Ascending aorta (tissue), 2 donors: ENCODE data around the gene APOBEC3A. TPM values are rescaled to one million over a fixed set of nuclear protein-coding genes. Genes with fewer than 3 reads are reported as not detected.
"Not testable (repeated sequence)": the region's sequence is repeated elsewhere in the genome, so short reads cannot be mapped to it uniquely, and the experiment has no call there.

Experiments
- DNase-seq, 2 donors: peaks; one replicate each; pipeline ENCODE4 v3.0.0-alpha.2; 2019; ENCODE audit warnings: low spot score in 2 of 2
- H3K27ac ChIP-seq, 2 donors: fragments of 200-600 bp; sonication (generic); one replicate each; pipeline ENCODE4 v1.5.1; 2016 to 2017; ENCODE audit warnings: mild to moderate bottlenecking in 1 of 2
- H3K27me3 ChIP-seq: fragments of 200-600 bp; sonication (generic); one replicate; pipeline ENCODE4 v1.5.1; 2017
- H3K36me3 ChIP-seq, 2 donors: fragments of 200-600 bp; sonication (generic); one replicate each; pipeline ENCODE4 v1.5.1; 2016
- H3K4me1 ChIP-seq, 2 donors: fragments of 200-600 bp; sonication (generic); one replicate each; pipeline ENCODE4 v1.5.1; 2016 to 2017; ENCODE audit warnings: mild to moderate bottlenecking in 1 of 2
- H3K4me3 ChIP-seq, 2 donors: fragments of 200-600 bp; sonication (generic); one replicate each; pipeline ENCODE4 v1.5.1; 2016 to 2017; ENCODE audit warnings: mild to moderate bottlenecking in 1 of 2
- H3K9me3 ChIP-seq, 2 donors: fragments of 200-600 bp; sonication (generic); one replicate each; pipeline ENCODE4 v1.5.1; 2016
- CTCF ChIP-seq, 3 experiments: fragments of 200-600 bp in 2 of 3; fragments of 450-650 bp in 1 of 3; sonication (generic) in 2 of 3; IDR thresholded peaks; one replicate each; pipeline ENCODE4 v1.5.1; 2016 to 2019; ENCODE audit warnings: antibody characterized with exemption in 3 of 3, mild to moderate bottlenecking in 1 of 3, moderate library complexity in 1 of 3
- intact Hi-C: fragments of 100-400 bp; cut with DNase I; formaldehyde crosslinking; loops from one replicate; pipeline ENCODE4 v1.15.1; 2023
- total RNA-seq: library from RNA; depleted of rRNA; stranded (reverse); fragments of >200 nt; gene quantifications from one replicate; pipeline ENCODE4 v1.1.0, GENCODE V29; 2016

The APOBEC3A gene
- total RNA-seq, 1 donor from 2014 or later = not detected

- no peak for TF ChIP-seq CTCF (IDR thresholded peaks at IDR 0.05)
- Histone ChIP-seq H3K27me3 (no peaks in the 10 kb centered on the region), H3K27ac (no peak within 1 kb of the TSS), H3K9me3 (no peaks in the 10 kb centered on the region), H3K4me3 (peak within 1 kb of the TSS in 1 of 2 donors; percentile 52), H3K36me3 (no peaks in the 10 kb centered on the region), H3K4me1 (peaks cover 0 to 10% of the 10 kb centered on the region in 2 donors)
- peak in 1 of 2 donors; percentile 95 for DNase-seq
- intact Hi-C loops = loop anchor here (5.0 kb wide), 1 partner anchor 110 kb away; the partner anchor contains the start of gene CBX6
Observed at GRCh38 chr22:38981992-38982927, 24.9 kb downstream of the APOBEC3A start, which contains the start of gene APOBEC3B. Gene APOBEC3B (plus strand): TSS chr22:38982347. CDS start chr22:38982454, 107 bp downstream.

DNA sequence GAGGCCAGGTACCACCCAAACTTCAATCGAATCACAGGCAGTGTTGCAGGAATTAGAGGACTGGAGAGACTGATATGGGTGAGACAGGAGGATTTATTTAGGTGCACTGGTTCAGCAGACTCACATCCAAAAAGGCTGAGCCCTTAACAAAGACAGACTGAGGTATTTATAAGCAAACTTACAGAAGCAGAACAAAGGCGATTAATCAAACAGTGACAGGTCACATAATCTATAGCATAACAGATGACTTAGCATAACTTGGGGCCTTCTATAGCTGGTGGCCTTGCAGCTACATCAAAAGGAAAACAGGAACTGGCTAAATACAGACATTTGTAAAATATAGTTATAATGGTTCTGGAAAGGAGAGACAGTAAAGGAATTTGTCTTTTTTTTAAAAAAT is 26.8 kb downstream of the APOBEC3A start:
- Histone ChIP-seq H3K4me1 (peaks cover 0 to 10% of the 10 kb centered on the region in 2 donors), H3K27me3 (no peaks in the 10 kb centered on the region), H3K9me3 (no peaks in the 10 kb centered on the region), H3K36me3 (no peaks in the 10 kb centered on the region), H3K4me3 (no peak overlapping the region), H3K27ac (no peak overlapping the region)
- intact Hi-C loops = loop anchor here (5.0 kb wide), 1 partner anchor 112 kb away; the partner anchor contains the start of gene CBX6
- no peak for DNase-seq
- no peak for TF ChIP-seq CTCF (IDR thresholded peaks at IDR 0.05)

GRCh38 chr22:38984784-38985757 is 27.7 kb downstream of the APOBEC3A start:
- not testable (repeated sequence) for H3K27ac ChIP-seq, H3K36me3 ChIP-seq, DNase-seq, H3K9me3 ChIP-seq, H3K4me3 ChIP-seq, H3K27me3 ChIP-seq
- intact Hi-C loops = loop anchor here (5.0 kb wide), 1 partner anchor 113 kb away; the partner anchor contains the start of gene CBX6
- peaks cover 0 to 10% of the 10 kb centered on the region in 2 donors for H3K4me1 ChIP-seq

DNA sequence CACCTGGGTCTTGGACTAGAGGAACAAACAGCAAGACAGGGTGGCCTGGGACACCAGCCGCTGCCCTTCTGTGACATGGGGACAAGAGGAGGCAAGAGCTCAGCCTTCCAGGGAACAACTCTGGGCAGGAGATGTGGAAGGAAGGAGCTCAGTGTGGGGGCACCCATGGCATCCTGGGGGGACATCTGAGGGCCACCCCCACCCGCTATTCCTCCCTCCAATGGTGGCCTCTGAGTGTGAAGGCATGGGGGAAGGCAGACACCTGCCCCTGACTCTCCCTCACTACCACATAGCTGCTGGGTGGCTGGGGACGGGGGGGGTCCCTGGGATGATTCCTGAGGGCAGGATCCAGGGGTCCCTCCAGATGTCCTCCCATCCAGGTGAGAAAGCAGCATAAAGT is 29.2 kb downstream of the APOBEC3A start:
- H3K27me3 ChIP-seq = no peaks in the 10 kb centered on the region
- TF ChIP-seq CTCF (IDR thresholded peaks at IDR 0.05) = no peak
- DNase-seq = no peak
- H3K4me3 ChIP-seq = no peak overlapping the region
- peaks cover 0 to 6% of the 10 kb centered on the region in 2 donors for H3K4me1 ChIP-seq
- intact Hi-C loops = no loop called here
- H3K36me3 ChIP-seq = no peaks in the 10 kb centered on the region
- no peaks in the 10 kb centered on the region for H3K9me3 ChIP-seq
- H3K27ac ChIP-seq = no peak overlapping the region

- Histone ChIP-seq H3K27me3 (no peaks in the 10 kb centered on the region), H3K36me3 (no peaks in the 10 kb centered on the region), H3K27ac (no peak overlapping the region), H3K4me1 (peaks cover 0 to 4% of the 10 kb centered on the region in 2 donors), H3K9me3 (no peaks in the 10 kb centered on the region), H3K4me3 (no peak overlapping the region)
- no peak for TF ChIP-seq CTCF (IDR thresholded peaks at IDR 0.05)
- intact Hi-C loops = no loop called here
- DNase-seq = no peak
Observed at GRCh38 chr22:38987171-38987895, 29.9 kb downstream of the APOBEC3A start.
